Right hindlimb (tissue), 1 donor: Measurements from ENCODE around the gene C1S.

ENCODE experiments used
- DNase-seq: peaks from one replicate; pipeline ENCODE4 v3.0.0-alpha.2; 2018

The C1S gene

DNA sequence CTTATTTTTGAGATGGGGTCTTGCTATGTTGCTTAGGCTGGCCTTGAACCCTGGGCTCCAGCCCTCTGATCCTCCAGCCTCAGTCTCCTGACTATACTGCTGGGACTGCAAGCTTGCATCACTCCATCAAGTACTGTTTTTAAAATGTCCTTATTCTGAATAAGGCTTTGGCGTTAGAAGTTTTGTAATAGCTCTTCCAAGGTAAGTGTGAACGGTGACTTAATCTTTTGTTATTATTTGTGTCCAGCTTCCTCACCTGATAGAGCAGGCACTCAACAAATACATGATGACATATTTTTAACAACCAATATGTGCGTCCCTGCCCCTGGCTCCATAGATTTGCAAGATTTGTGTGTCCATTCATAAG lies 47.1 kb downstream of the C1S start:
- DNase-seq: no peak

- DNase-seq: peak; percentile 81
These were observed 47.7 kb downstream of the C1S start for GRCh38 chr12:7108003-7108795.

DNA sequence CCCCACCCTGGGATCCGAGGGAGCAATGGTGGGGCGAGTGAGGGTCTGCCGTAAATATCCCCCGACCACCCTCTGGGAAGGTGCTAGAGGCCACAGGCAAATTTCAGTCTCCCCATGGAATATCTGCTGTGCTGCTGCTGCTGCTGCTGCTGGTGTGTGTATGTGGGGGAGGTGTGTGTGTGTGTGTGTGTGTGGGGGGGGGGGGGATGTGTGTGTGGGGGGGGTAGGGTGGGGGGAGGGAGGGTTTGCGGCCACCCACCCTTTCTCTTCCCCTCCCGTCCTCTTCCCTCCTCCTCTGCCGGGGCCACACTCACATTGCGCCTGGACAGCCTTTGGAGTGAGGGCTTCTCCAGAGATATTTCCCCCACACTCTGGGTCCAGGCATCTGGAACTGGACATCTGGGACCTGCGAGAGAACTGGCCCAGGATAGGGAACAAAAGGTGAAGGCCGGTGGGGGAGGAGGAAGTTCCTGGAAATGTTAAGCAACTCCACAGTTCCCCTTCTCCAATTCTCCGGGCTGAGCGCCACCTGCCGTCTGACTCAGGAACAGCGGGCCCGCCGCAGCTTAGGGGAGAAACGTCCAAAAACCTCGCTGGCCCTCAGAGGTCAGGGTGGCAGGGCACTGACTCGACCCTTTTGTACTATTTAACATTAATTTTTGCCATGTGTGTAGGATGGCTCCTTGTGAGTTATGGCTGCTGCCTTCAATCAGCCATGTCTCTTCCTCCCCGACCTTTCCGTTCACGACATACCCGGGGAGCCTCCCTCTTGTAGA lies 48.5 kb downstream of the C1S start, which contains the start of gene C1RL:
Gene C1RL, minus strand, starts transcription at position 419 of the 776 bp plus-strand sequence. Its CDS starts 34 bp downstream, at position 385.
- DNase-seq: peak; percentile 92

DNA sequence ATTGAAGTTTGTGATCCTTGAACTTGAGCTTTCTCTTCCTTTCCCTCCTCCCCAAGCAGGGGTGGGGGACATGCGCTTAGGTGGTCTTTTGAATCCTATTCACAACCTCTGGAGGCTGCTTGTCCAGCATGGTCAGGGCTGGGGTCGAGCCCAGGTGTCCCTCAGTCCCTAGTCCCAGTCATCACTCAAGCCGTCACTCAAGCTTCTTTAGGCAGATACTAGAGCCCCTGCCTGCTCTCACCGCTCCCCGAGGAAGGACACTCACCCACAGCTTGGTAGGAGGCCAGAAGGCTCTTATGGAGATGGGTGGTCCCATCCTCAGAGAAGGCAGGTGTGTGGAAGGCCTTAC lies 49.0 kb downstream of the C1S start:
- no peak for DNase-seq

- no peak for DNase-seq
These were observed 50.1 kb downstream of the C1S start for GRCh38 chr12:7110661-7111060.

GRCh38 chr12:7112041-7112440 lies 51.5 kb downstream of the C1S start:
- peak; percentile 74 for DNase-seq

DNA sequence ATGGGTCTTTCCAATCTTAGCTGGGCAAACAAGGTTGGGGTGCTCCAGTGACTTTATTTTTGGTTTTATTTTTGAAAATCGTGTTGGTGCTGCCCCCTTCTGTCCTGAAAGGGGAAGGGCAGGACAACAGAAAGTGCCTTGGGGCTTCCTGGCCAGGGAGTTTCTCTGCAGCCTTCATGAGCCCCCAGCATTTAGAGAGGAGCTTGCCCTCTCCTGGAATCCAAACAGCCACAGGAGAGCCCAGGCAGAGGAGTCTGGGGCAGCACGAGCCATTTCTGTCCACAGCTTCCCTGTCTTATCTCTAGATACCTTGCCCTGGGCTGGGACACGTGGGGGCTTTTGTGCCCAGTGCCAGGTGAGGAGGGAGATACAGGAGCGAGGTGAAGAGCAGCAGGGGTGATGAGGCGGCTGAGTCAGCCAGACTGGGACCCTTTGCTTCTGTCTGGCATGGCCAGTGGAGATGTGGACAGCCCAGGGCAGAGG lies 52.9 kb downstream of the C1S start:
- DNase-seq: no peak

DNA sequence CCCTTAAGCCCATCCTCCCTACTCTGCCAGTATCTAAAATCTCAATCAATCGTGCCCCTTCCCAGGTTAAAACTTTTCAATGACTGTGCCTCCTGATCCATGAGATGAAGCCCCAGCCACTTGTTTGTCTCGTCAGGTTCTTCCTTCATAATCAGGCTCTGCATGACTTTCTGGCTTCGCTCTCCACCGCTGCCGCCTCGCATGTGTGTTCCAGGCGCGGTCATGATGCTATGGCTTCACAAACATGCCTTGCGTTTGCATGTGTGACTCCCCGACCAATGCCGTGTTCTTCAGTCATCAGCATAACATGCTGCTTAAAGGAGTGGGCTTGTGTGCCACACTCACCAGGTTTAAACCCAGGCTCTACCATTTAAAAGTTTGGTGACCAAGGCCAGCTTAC lies 53.5 kb downstream of the C1S start:
- DNase-seq: peak; percentile 15

DNA sequence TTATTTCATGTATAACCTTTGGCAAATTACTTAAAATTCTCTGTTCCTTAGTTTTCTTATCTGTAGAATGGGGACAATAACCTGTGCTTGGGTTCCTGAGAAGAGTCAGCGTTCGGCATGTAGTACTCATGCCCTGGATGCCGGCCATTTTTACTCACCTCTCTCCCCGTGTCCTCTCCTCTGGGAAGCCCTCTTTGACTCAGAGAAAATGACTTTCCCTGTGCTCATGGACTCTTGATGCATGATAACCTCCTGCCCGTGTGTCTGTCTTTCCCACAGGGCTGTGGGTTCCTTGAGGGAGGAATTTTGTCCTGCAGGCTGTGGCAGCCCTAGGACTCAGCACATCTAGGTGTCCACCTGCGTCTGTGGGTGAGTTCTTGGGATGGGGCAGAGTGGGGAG lies 54.3 kb downstream of the C1S start:
- DNase-seq: no peak

DNA sequence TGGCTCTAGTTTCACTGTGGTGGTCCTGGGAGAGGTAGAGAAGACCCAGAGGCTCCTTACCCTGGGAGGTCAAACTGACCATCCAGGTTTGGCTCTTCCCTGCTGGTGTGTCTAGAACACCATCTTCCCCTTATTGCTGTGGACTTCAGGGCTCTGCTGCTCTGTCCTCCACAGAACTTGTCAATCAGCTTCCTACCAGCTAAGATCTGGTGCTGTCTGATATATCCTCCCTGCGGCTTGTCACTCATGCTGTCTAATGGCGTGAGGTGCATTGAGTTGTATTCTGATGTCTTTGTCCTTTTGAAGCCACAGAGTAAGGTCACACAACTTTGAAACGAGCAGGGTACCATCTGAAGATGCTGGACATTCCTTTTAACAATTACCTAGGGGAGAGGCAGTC lies 55.7 kb downstream of the C1S start:
- DNase-seq: no peak

DNA sequence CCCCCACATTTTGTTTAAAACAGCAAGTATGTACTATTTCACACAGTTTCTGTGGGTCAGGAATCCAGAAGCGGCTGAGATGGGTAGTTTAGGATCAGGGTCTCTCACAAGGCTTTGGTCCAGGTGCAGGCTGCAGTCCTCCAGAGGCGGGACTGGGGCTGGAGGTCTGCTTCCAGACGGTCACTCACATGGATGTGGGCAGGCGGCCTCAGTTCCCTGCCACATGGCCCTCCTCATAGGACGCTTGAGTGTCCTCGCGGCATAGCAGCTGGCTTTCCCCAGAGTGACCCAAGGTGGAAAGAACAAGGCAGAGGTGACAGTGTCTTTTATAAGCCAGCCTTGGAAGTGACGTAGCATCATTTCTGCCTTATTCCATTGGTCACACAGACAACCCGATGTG lies 56.4 kb downstream of the C1S start:
- no peak for DNase-seq

GRCh38 chr12:7117670-7118069 lies 57.2 kb downstream of the C1S start:
- no peak for DNase-seq

DNA sequence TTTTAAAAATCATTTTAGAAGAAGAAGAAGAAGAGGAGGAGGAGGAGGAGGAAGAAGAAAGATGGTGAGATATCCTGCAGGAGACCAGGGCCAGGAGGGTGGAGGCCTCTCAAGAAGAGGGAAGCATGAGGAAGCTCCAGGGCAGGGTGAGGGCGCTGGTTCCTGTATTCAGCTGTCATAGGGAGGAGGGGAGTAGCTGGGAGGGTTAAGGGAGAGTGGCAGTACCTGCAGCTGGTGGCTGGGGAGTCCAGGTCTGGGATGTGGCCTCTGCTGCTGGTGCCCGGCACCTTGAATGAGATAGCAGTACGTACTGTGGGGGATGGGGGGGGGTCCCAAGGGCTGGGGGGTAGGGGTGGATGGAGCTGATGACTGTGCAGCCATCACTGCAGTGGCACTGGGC lies 58.4 kb downstream of the C1S start:
- peak; percentile 16 for DNase-seq

DNA sequence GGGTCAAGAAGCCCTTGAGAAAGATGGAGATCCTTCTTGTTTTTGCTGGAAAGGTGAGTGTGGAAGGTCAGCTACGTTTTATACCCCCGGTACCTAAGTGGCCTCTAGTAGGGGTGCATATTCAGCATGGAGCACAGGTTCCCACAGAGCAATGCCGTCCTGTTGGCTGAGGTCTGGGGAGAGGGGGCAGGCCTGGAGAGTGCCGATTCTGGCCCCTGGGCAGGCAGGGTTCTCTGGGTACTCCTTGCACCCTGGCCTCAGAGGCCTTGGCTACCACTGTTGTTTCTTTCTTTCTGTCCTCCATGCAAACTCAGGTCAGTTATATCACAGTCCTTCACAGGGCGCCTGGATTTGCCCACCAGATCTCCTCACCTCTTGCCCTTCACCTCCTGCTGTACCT lies 59.6 kb downstream of the C1S start:
- DNase-seq: no peak
